A673 (cell line): Measurements from ENCODE around the gene RBP4. TPM values are rescaled to one million over a fixed set of nuclear protein-coding genes. Genes with fewer than 3 reads are reported as not detected.

Experiments
- BruUV-seq: library from RNA; stranded (reverse); fragments of 400-500 nt; replicated peaks from 2 replicates; lab custom pipeline; 2021; lab: Mats Ljungman, UMichigan
- CTCF ChIA-PET: fragments of 300-600 bp; sonication (Branson Sonifier 250); formaldehyde crosslinking; loops from one replicate; lab custom pipeline; 2022; ENCODE audit warnings: antibody characterized with exemption; lab: Charles Lee
- POLR2A ChIA-PET: fragments of 300-600 bp; sonication (Branson Sonifier 250); formaldehyde crosslinking; loops from one replicate; lab custom pipeline; 2022; ENCODE audit warnings: antibody characterized with exemption; ENCODE audit not compliant: low non-redundant PET; lab: Charles Lee
- DNase-seq: peaks from one replicate; pipeline ENCODE4 v3.0.0-alpha.2; 2015; ENCODE audit warnings: low spot score
- H3K27ac ChIP-seq: fragments of 200-600 bp; sonication (generic); 2 replicates; pipeline ENCODE4 v1.5.1; 2016; ENCODE audit warnings: mixed run types, low read depth, mild to moderate bottlenecking, mixed read lengths, antibody characterized with exemption, low read length; ENCODE audit not compliant: poor library complexity, severe bottlenecking
- H3K27me3 ChIP-seq: fragments of 200-600 bp; sonication (generic); replicated peaks from 2 replicates; pipeline ENCODE4 v1.6.1; 2017; ENCODE audit warnings: mixed run types, low read depth, mild to moderate bottlenecking, mixed read lengths, antibody characterized with exemption, low read length; ENCODE audit not compliant: insufficient read depth, poor library complexity
- H3K36me3 ChIP-seq: fragments of 200-600 bp; sonication (generic); 2 replicates; pipeline ENCODE4 v1.6.1; 2016; ENCODE audit warnings: mixed run types, mild to moderate bottlenecking, mixed read lengths, antibody characterized with exemption, low read length; ENCODE audit not compliant: insufficient read depth, poor library complexity, severe bottlenecking
- H3K4me1 ChIP-seq: fragments of 200-600 bp; sonication (generic); 2 replicates; pipeline ENCODE4 v1.6.1; 2017; ENCODE audit warnings: mixed run types, mild to moderate bottlenecking, mixed read lengths, antibody characterized with exemption, low read length; ENCODE audit not compliant: insufficient read depth, poor library complexity, severe bottlenecking
- H3K4me3 ChIP-seq: fragments of 200-600 bp; sonication (generic); 2 replicates; pipeline ENCODE4 v1.5.1; 2016; ENCODE audit warnings: low read depth, mixed run types, mild to moderate bottlenecking, mixed read lengths, low read length; ENCODE audit not compliant: poor library complexity, severe bottlenecking
- H3K9me3 ChIP-seq: fragments of 200-600 bp; sonication (generic); 2 replicates; pipeline ENCODE4 v1.6.1; 2016; ENCODE audit warnings: mixed run types, low read depth, mild to moderate bottlenecking, mixed read lengths, antibody characterized with exemption, low read length; ENCODE audit not compliant: poor library complexity, severe bottlenecking
- EZH2 ChIP-seq: fragments of 200-600 bp; sonication (generic); IDR thresholded peaks from 2 replicates; pipeline ENCODE4 v1.6.1; 2017; ENCODE audit warnings: borderline replicate concordance, low read depth, mild to moderate bottlenecking, mixed read lengths, antibody characterized with exemption, low read length; ENCODE audit not compliant: poor library complexity, severe bottlenecking
- intact Hi-C: fragments of 100-400 bp; cut with micrococcal nuclease; formaldehyde crosslinking; loops from one replicate; pipeline ENCODE4 v1.10.0; 2022; ENCODE audit not compliant: unreplicated experiment
- total RNA-seq: library from RNA; stranded (reverse); gene quantifications from 2 replicates; pipeline ENCODE4 v1.2.3, GENCODE V29; 2021
- TF ChIP-seq, protein P1 (sequence below): fragments of 300-800, 200-600 bp; sonication (generic); conservative IDR thresholded peaks from 2 replicates; pipeline ENCODE4 v1.5.1; 2017; ENCODE audit warnings: low read depth, mild to moderate bottlenecking, antibody characterized with exemption, low read length, moderate library complexity, mixed read lengths

The RBP4 gene
- total RNA-seq, 1 experiment from 2014 or later: not detected

DNA sequence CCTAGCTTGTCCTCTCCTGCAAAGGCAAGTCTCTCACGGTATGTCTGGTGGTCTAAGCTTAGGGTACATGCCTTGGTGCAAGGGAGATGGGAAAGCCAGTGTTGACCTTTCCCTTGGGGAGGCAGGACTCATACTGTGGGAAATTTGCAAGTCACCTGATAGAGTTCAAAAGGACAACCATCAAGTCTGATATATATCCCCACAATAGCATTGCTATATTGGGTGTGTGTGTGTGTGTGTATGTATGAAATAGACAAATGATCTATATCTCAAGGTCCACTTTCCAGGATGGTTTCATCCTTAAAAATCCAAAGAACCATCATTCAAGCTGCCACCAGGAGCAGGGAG is 46.7 kb downstream of the RBP4 start:
- BruUV-seq: no TSS peak
- no peaks in the 10 kb centered on the region for H3K4me1 ChIP-seq
- no peak for DNase-seq
- no peaks in the 10 kb centered on the region for H3K27me3 ChIP-seq
- H3K27ac ChIP-seq: no peak overlapping the region
- no peaks in the 10 kb centered on the region for H3K36me3 ChIP-seq
- TF ChIP-seq EZH2: no peak
- TF ChIP-seq, protein P1, sequence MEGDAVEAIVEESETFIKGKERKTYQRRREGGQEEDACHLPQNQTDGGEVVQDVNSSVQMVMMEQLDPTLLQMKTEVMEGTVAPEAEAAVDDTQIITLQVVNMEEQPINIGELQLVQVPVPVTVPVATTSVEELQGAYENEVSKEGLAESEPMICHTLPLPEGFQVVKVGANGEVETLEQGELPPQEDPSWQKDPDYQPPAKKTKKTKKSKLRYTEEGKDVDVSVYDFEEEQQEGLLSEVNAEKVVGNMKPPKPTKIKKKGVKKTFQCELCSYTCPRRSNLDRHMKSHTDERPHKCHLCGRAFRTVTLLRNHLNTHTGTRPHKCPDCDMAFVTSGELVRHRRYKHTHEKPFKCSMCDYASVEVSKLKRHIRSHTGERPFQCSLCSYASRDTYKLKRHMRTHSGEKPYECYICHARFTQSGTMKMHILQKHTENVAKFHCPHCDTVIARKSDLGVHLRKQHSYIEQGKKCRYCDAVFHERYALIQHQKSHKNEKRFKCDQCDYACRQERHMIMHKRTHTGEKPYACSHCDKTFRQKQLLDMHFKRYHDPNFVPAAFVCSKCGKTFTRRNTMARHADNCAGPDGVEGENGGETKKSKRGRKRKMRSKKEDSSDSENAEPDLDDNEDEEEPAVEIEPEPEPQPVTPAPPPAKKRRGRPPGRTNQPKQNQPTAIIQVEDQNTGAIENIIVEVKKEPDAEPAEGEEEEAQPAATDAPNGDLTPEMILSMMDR: no peak
- intact Hi-C loops: loop anchor here (2.0 kb wide), 3 partner anchors 127 to 305 kb away; no protein-coding TSS in a partner anchor
- POLR2A ChIA-PET: no interaction called here
- CTCF ChIA-PET: interaction anchor here (0.9 to 1.8 kb wide), 6 partner anchors 124 to 305 kb away, joined by 3 to 21 read pairs (median 8); no protein-coding TSS in a partner anchor
- no peaks in the 10 kb centered on the region for H3K9me3 ChIP-seq
- no peak overlapping the region for H3K4me3 ChIP-seq

DNA sequence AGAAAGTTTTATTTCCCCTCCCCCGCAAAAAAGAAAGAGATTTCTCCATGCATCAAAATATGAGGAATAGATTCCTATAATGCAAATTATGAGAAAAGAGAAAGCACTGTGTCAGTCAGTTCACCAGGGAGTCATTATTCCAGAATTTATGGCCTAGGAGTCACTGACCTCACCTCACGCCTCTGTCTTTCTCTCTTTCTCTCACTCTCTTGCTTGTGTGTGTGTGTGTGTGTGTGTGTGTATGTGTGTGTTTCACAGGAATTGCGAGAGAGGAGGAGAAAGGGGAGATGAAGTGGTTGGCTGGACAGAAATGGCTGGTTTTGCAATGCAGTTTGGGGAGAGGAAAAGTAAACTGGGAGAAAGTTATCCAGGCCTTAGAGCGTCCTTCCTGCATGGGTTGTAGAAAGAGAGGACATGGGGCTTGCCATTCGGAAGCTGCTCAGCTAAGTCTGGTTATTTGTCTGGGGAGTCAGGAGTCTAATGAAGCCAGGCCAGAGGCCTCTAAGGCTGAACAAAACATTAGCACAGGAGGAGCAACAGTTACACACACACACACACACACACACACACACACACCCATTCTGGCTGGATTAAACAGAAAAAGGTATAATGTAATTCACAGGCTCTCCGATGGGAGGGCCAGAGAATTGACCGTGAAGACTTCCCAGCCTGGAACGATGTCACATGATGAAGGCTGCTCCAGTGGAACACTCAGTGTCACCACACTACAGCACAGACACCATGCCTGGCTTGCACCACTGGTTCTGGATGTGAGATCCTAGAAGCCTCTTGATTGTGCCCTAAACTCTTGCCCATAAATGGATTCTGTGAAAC is 47.3 kb downstream of the RBP4 start:
- H3K27me3 ChIP-seq: no peaks in the 10 kb centered on the region
- no TSS peak for BruUV-seq
- H3K4me1 ChIP-seq: no peaks in the 10 kb centered on the region
- DNase-seq: no peak
- TF ChIP-seq EZH2: no peak
- TF ChIP-seq, protein P1: no peak
- H3K9me3 ChIP-seq: no peaks in the 10 kb centered on the region
- H3K27ac ChIP-seq: no peak overlapping the region
- H3K4me3 ChIP-seq: no peak overlapping the region
- ChIA-PET POLR2A (no interaction called here), CTCF (interaction anchor here (0.6 to 1.8 kb wide), 4 partner anchors 127 to 305 kb away, joined by 4 to 21 read pairs (median 8); no protein-coding TSS in a partner anchor)
- H3K36me3 ChIP-seq: no peaks in the 10 kb centered on the region
- intact Hi-C loops: loop anchor here (2.0 kb wide), 3 partner anchors 127 to 305 kb away; no protein-coding TSS in a partner anchor

DNA sequence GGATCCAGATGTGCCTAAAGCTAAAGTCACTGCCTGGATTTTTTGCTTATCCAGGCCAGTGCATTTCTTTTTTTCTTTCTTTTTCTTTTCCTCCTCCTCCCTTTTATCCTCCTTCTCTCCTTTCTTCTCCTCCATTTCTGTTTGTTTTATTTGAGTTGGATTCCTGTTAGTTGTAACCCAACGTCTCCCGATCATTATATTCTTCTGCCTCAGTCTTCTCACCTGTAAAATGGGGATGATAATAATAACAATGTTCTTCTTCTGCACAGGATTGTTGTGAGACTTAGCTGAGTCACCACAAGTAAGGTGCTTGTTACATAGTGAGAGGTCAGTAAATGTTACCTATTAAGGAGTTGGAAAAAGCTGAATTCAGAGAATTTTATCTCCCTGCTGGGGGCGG is 48.3 kb downstream of the RBP4 start:
- H3K9me3 ChIP-seq: no peaks in the 10 kb centered on the region
- H3K36me3 ChIP-seq: no peaks in the 10 kb centered on the region
- H3K4me3 ChIP-seq: no peak overlapping the region
- no peaks in the 10 kb centered on the region for H3K27me3 ChIP-seq
- TF ChIP-seq, protein P1: no peak
- no peak for TF ChIP-seq EZH2
- BruUV-seq: no TSS peak
- ChIA-PET CTCF (no interaction called here), POLR2A (no interaction called here)
- no peak for DNase-seq
- no peaks in the 10 kb centered on the region for H3K4me1 ChIP-seq
- intact Hi-C loops: no loop called here
- H3K27ac ChIP-seq: no peak overlapping the region
